ENCODE data around the gene FERD3L. TPM values are rescaled to one million over a fixed set of nuclear protein-coding genes. Genes with fewer than 3 reads are reported as not detected.
"Not testable (repeated sequence)": the region's sequence is repeated elsewhere in the genome, so short reads cannot be mapped to it uniquely, and the experiment has no call there.

FERD3L gene
- not detected in 2 replicates for total RNA-seq (2022)
- Bru-seq, nascent RNA, result not detected
- not detected for BruChase-seq, experiment 1, labeled RNA remaining after a 6-hour chase
- not detected for BruChase-seq, experiment 2, labeled RNA remaining after a 2-hour chase
- long read RNA-seq, result 0 reads

- BruUV-seq (replicated peaks), result no TSS peak
- no peaks in the 10 kb centered on the region for H3K4me1 Mint-ChIP-seq (ENCODE audit: low read depth, unreplicated experiment)
- no peak within 1 kb of the TSS for H3K4me3 Mint-ChIP-seq (ENCODE audit: low read depth, unreplicated experiment)
- DNase-seq, result no peak
- intact Hi-C loops (cut with micrococcal nuclease; ENCODE audit: unreplicated experiment), result no loop called here
- H3K27me3 Mint-ChIP-seq (ENCODE audit: unreplicated experiment), result peaks cover 76% of the 10 kb centered on the region
- no peak within 1 kb of the TSS for H3K27ac Mint-ChIP-seq (ENCODE audit: unreplicated experiment)
- TF ChIP-seq, protein P1, sequence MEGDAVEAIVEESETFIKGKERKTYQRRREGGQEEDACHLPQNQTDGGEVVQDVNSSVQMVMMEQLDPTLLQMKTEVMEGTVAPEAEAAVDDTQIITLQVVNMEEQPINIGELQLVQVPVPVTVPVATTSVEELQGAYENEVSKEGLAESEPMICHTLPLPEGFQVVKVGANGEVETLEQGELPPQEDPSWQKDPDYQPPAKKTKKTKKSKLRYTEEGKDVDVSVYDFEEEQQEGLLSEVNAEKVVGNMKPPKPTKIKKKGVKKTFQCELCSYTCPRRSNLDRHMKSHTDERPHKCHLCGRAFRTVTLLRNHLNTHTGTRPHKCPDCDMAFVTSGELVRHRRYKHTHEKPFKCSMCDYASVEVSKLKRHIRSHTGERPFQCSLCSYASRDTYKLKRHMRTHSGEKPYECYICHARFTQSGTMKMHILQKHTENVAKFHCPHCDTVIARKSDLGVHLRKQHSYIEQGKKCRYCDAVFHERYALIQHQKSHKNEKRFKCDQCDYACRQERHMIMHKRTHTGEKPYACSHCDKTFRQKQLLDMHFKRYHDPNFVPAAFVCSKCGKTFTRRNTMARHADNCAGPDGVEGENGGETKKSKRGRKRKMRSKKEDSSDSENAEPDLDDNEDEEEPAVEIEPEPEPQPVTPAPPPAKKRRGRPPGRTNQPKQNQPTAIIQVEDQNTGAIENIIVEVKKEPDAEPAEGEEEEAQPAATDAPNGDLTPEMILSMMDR (IDR thresholded peaks at IDR 0.05; ENCODE audit: unreplicated experiment), result no peak
- no peaks in the 10 kb centered on the region for H3K36me3 Mint-ChIP-seq (ENCODE audit: insufficient read depth, unreplicated experiment)
- peaks cover 2% of the 10 kb centered on the region for H3K9me3 Mint-ChIP-seq (ENCODE audit: low read depth, unreplicated experiment)
- CTCF ChIA-PET, result no interaction called here
These were observed at the start of gene FERD3L for GRCh38 chr7:19144661-19145433. Gene FERD3L (minus strand): TSS chr7:19145421. CDS start chr7:19145362, 59 bp downstream.

GRCh38 chr7:19194417-19194816 lies 49.2 kb upstream of the FERD3L start:
- BruUV-seq (replicated peaks); intact Hi-C loops (cut with micrococcal nuclease; ENCODE audit: unreplicated experiment); CTCF ChIA-PET; DNase-seq; H3K27ac Mint-ChIP-seq (ENCODE audit: unreplicated experiment); H3K4me1 Mint-ChIP-seq (ENCODE audit: low read depth, unreplicated experiment); H3K36me3 Mint-ChIP-seq (ENCODE audit: insufficient read depth, unreplicated experiment); H3K4me3 Mint-ChIP-seq (ENCODE audit: low read depth, unreplicated experiment); H3K9me3 Mint-ChIP-seq (ENCODE audit: low read depth, unreplicated experiment): not testable (repeated sequence)
- H3K27me3 Mint-ChIP-seq (ENCODE audit: unreplicated experiment), result peaks cover 28% of the 10 kb centered on the region

DNA sequence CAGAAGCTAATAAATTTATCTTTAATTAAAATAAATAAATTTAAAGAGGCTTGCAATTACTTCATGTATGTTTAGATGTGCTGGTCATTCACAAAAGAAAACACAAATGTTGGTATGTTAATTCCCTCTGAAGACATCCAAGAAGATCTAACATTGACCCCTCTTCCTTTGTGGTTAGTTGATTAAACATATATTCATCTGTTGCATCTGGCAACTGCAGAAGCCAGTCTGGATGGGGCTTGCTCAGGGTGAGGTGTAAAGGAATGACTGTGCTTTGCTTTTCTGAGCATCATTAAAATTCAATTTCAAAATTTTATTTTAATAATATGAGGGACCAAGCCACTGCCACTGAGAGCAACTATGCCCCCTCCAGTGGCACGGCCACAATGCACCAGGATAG lies 36.4 kb upstream of the FERD3L start:
- no peaks in the 10 kb centered on the region for H3K36me3 Mint-ChIP-seq (ENCODE audit: insufficient read depth, unreplicated experiment)
- H3K27ac Mint-ChIP-seq (ENCODE audit: unreplicated experiment), result no peak overlapping the region
- H3K4me3 Mint-ChIP-seq (ENCODE audit: low read depth, unreplicated experiment), result no peak overlapping the region
- no peaks in the 10 kb centered on the region for H3K27me3 Mint-ChIP-seq (ENCODE audit: unreplicated experiment)
- BruUV-seq (replicated peaks), result no TSS peak
- TF ChIP-seq, protein P1 (IDR thresholded peaks at IDR 0.05; ENCODE audit: unreplicated experiment), result no peak
- no peak for DNase-seq
- peaks cover 7% of the 10 kb centered on the region for H3K9me3 Mint-ChIP-seq (ENCODE audit: low read depth, unreplicated experiment)
- no peaks in the 10 kb centered on the region for H3K4me1 Mint-ChIP-seq (ENCODE audit: low read depth, unreplicated experiment)
- CTCF ChIA-PET, result no interaction called here
- intact Hi-C loops (cut with micrococcal nuclease; ENCODE audit: unreplicated experiment), result no loop called here

GRCh38 chr7:19178595-19178994 lies 33.4 kb upstream of the FERD3L start:
- no TSS peak for BruUV-seq (replicated peaks)
- TF ChIP-seq, protein P1 (IDR thresholded peaks at IDR 0.05; ENCODE audit: unreplicated experiment), result no peak
- intact Hi-C loops (cut with micrococcal nuclease; ENCODE audit: unreplicated experiment), result no loop called here
- Mint-ChIP-seq H3K36me3 (ENCODE audit: insufficient read depth, unreplicated experiment) (no peaks in the 10 kb centered on the region), H3K27ac (ENCODE audit: unreplicated experiment) (no peak overlapping the region), H3K9me3 (ENCODE audit: low read depth, unreplicated experiment) (peaks cover 4% of the 10 kb centered on the region), H3K27me3 (ENCODE audit: unreplicated experiment) (peaks cover 6% of the 10 kb centered on the region), H3K4me1 (ENCODE audit: low read depth, unreplicated experiment) (no peaks in the 10 kb centered on the region), H3K4me3 (ENCODE audit: low read depth, unreplicated experiment) (no peak overlapping the region)
- CTCF ChIA-PET, result no interaction called here
- no peak for DNase-seq

DNA sequence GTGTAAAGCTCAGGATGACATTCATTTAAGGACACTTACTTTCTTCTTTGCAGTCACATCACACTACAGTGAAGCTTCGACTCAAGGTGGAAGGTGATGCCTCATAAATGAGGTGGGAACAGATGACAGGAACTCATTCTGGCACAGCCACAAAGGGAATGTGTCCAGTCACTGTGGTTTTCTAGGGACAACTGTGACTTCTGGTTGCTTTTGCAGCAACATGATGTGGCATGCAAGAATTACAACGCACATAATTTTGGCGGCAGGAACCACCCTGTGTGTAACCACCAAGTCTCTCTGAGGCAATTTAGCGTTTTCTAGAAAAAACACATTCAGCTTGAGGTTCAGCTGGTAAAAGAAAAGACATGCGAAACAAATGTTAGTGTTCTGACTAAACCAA lies 32.0 kb upstream of the FERD3L start:
- CTCF ChIA-PET, result no interaction called here

More for the DNA sequence above, 32.0 kb upstream of the FERD3L start:
- BruUV-seq (replicated peaks), result no TSS peak
- Mint-ChIP-seq H3K4me1 (ENCODE audit: low read depth, unreplicated experiment) (no peaks in the 10 kb centered on the region), H3K4me3 (ENCODE audit: low read depth, unreplicated experiment) (no peak overlapping the region), H3K36me3 (ENCODE audit: insufficient read depth, unreplicated experiment) (no peaks in the 10 kb centered on the region), H3K9me3 (ENCODE audit: low read depth, unreplicated experiment) (no peaks in the 10 kb centered on the region), H3K27ac (ENCODE audit: unreplicated experiment) (no peak overlapping the region), H3K27me3 (ENCODE audit: unreplicated experiment) (peaks cover 14% of the 10 kb centered on the region)
- TF ChIP-seq, protein P1 (IDR thresholded peaks at IDR 0.05; ENCODE audit: unreplicated experiment), result no peak
- intact Hi-C loops (cut with micrococcal nuclease; ENCODE audit: unreplicated experiment), result no loop called here
- DNase-seq, result no peak

All from Calu3 (cell line).